Measurements from ENCODE around the gene BPIFB3.

The BPIFB3 gene

GRCh38 chr20:33053291-33054106 is at the start of gene BPIFB3:
BPIFB3 (plus strand) TSS chr20:33053903; CDS start chr20:33055436, 1,533 bp downstream.
- DNase-seq (ENCODE audit: low read depth) = no peak

GRCh38 chr20:33004141-33004751 is 49.5 kb upstream of the BPIFB3 start, which contains the start of gene SUN5:
SUN5 (minus strand) TSS chr20:33004433; CDS start chr20:33004340, 93 bp downstream.
- DNase-seq (ENCODE audit: low read depth) = no peak

GRCh38 chr20:33005132-33005566 is 48.6 kb upstream of the BPIFB3 start:
- DNase-seq (ENCODE audit: low read depth) = no peak

- DNase-seq (ENCODE audit: low read depth) = no peak
These were observed 47.6 kb upstream of the BPIFB3 start for GRCh38 chr20:33005908-33006775.

- DNase-seq (ENCODE audit: low read depth) = no peak
These were observed 46.8 kb upstream of the BPIFB3 start for GRCh38 chr20:33006776-33007375.

- no peak for DNase-seq (ENCODE audit: low read depth)
These were observed 46.0 kb upstream of the BPIFB3 start, which contains the start of gene BPIFB2 for GRCh38 chr20:33007376-33008335. BPIFB2 (plus strand) TSS chr20:33007704; CDS start chr20:33008575, 871 bp downstream.

- DNase-seq (ENCODE audit: low read depth) = no peak
These were observed 45.1 kb upstream of the BPIFB3 start for GRCh38 chr20:33008336-33009213.

- no peak for DNase-seq (ENCODE audit: low read depth)
These were observed 44.2 kb upstream of the BPIFB3 start for GRCh38 chr20:33009214-33010132.

GRCh38 chr20:33010133-33010504 is 43.6 kb upstream of the BPIFB3 start:
- DNase-seq (ENCODE audit: low read depth) = no peak

GRCh38 chr20:33010674-33011449 is 42.8 kb upstream of the BPIFB3 start:
- DNase-seq (ENCODE audit: low read depth) = no peak

- no peak for DNase-seq (ENCODE audit: low read depth)
These were observed 41.1 kb upstream of the BPIFB3 start for GRCh38 chr20:33012327-33013189.

GRCh38 chr20:33013701-33014326 is 39.9 kb upstream of the BPIFB3 start:
- DNase-seq (ENCODE audit: low read depth) = no peak

- DNase-seq (ENCODE audit: low read depth) = no peak
These were observed 39.2 kb upstream of the BPIFB3 start for GRCh38 chr20:33014336-33015113.

GRCh38 chr20:33015114-33015484 is 38.6 kb upstream of the BPIFB3 start:
- DNase-seq (ENCODE audit: low read depth) = no peak

Measured in activated T-cell treated with anti-CD3 and anti-CD28 coated beads for 1 hour (primary cell).